HepG2 (cell line): ENCODE results near the gene MRPL38. TPM values are rescaled to one million over a fixed set of nuclear protein-coding genes. Genes with fewer than 3 reads are reported as not detected.

ENCODE experiments used
- AGO2 ChIP-seq: fragments of 200-400 bp; formaldehyde crosslinking; optimal IDR thresholded peaks from 2 replicates; pipeline ENCODE3; 2017; ENCODE audit warnings: mild to moderate bottlenecking, low read depth, low read length, moderate library complexity
- ESRRA ChIP-seq: sonication (generic); formaldehyde crosslinking; IDR thresholded peaks from 2 replicates; pipeline ENCODE4 v1.5.1; 2020; ENCODE audit warnings: mild to moderate bottlenecking, low read depth, missing genetic modification reagents
- GATAD2A ChIP-seq: IDR thresholded peaks from 2 replicates; pipeline ENCODE4 v1.6.1; 2016
- IRF1 ChIP-seq: sonication (generic); formaldehyde crosslinking; IDR thresholded peaks from 2 replicates; pipeline ENCODE4 v1.4.0; 2020; ENCODE audit warnings: low read depth, mild to moderate bottlenecking, missing genetic modification reagents
- KLF13 ChIP-seq: sonication (generic); formaldehyde crosslinking; IDR thresholded peaks from 2 replicates; pipeline ENCODE4 v1.4.0; 2020; ENCODE audit warnings: mild to moderate bottlenecking, missing genetic modification reagents
- TFAP4 ChIP-seq: sonication (generic); IDR thresholded peaks from 2 replicates; pipeline ENCODE4 v1.6.1; 2016; ENCODE audit warnings: low read depth, borderline replicate concordance
- ZBTB38 ChIP-seq: sonication (generic); formaldehyde crosslinking; IDR thresholded peaks from 2 replicates; pipeline ENCODE4 v1.5.1; 2020; ENCODE audit warnings: mild to moderate bottlenecking, missing genetic modification reagents
- ZMYM4 ChIP-seq: sonication (generic); formaldehyde crosslinking; IDR thresholded peaks from 2 replicates; pipeline ENCODE4 v1.8.1; 2023; ENCODE audit warnings: mild to moderate bottlenecking, missing genetic modification reagents
- ZNF235 ChIP-seq: sonication (generic); formaldehyde crosslinking; IDR thresholded peaks from 2 replicates; pipeline ENCODE4 v1.8.1; 2023; ENCODE audit warnings: mild to moderate bottlenecking, missing genetic modification reagents, borderline replicate concordance
- ZNF292 ChIP-seq: sonication (generic); formaldehyde crosslinking; IDR thresholded peaks from 2 replicates; pipeline ENCODE4 v1.8.1; 2022; ENCODE audit warnings: mild to moderate bottlenecking, low read depth, missing genetic modification reagents, borderline replicate concordance
- ZNF383 ChIP-seq: sonication (generic); formaldehyde crosslinking; IDR thresholded peaks from 2 replicates; pipeline ENCODE4 v1.4.0; 2020; ENCODE audit warnings: missing genetic modification reagents, mild to moderate bottlenecking, borderline replicate concordance
- ZNF780A ChIP-seq: sonication (generic); formaldehyde crosslinking; IDR thresholded peaks from 2 replicates; pipeline ENCODE4 v1.8.0; 2022; ENCODE audit warnings: mild to moderate bottlenecking, missing genetic modification reagents, moderate library complexity
- ZNF792 ChIP-seq: IDR thresholded peaks from 2 replicates; pipeline ENCODE4 v1.6.1; 2016
- polyA plus RNA-seq, 8 experiments: library from polyadenylated mRNA; depleted of rRNA in 3 of 8; stranded (reverse) in 7 of 8; unstranded in 1 of 8; fragments of >200 nt; fragmentation: Illumina TruSeq in 4 of 8; extraction: Trizol in 4 of 8; gene quantifications; 2 replicates each; pipeline versions ENCODE4 v1.2.1 to v1.2.3, GENCODE V29; 2011 to 2016; ENCODE audit warnings: low read depth in 4 of 8, missing spikeins in 1 of 8, mixed read lengths in 1 of 8; ENCODE audit not compliant: insufficient read depth in 1 of 8
- total RNA-seq, 5 experiments: library from RNA; depleted of rRNA; stranded (reverse); fragments of >200 nt; fragmentation: Illumina TruSeq; extraction: Trizol; gene quantifications; 2 replicates each; pipeline ENCODE4 v1.2.3, GENCODE V29; 2016; ENCODE audit warnings: low read depth in 1 of 5
- TF ChIP-seq, protein P1 (sequence below): IDR thresholded peaks from 2 replicates; pipeline ENCODE4 v1.6.1; 2016; ENCODE audit warnings: mild to moderate bottlenecking, missing biosample characterization, missing genetic modification reagents
- TF ChIP-seq, protein P2 (sequence below): sonication (generic); formaldehyde crosslinking; IDR thresholded peaks from 2 replicates; pipeline ENCODE4 v1.4.0; 2020; ENCODE audit warnings: mild to moderate bottlenecking, missing genetic modification reagents
- TF ChIP-seq, protein P3 (sequence below): sonication (generic); formaldehyde crosslinking; IDR thresholded peaks from 2 replicates; pipeline ENCODE4 v1.4.0; 2020; ENCODE audit warnings: missing genetic modification reagents

The MRPL38 gene
- total and polyA plus RNA-seq, 2 of the 13 experiments (the other 11 are each of a cell fraction or from before 2014, with no cell fraction given) = 83.7 to 125 TPM

- peak; percentile 79; the same call in 1 of the 2 replicates for TF ChIP-seq ZNF292 (CRISPR knock-in tag)
- TF ChIP-seq ZNF792 (CRISPR knock-in tag) = 0 out of 2 replicates have a peak, but pooled peaks have one; percentile 11
- no peak for TF ChIP-seq ZNF235
- no peak for TF ChIP-seq KLF13 (CRISPR knock-in tag)
- TF ChIP-seq TFAP4 = no peak
- TF ChIP-seq, protein P1, sequence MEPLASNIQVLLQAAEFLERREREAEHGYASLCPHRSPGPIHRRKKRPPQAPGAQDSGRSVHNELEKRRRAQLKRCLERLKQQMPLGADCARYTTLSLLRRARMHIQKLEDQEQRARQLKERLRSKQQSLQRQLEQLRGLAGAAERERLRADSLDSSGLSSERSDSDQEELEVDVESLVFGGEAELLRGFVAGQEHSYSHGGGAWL = peak; percentile 70
- TF ChIP-seq, protein P2, sequence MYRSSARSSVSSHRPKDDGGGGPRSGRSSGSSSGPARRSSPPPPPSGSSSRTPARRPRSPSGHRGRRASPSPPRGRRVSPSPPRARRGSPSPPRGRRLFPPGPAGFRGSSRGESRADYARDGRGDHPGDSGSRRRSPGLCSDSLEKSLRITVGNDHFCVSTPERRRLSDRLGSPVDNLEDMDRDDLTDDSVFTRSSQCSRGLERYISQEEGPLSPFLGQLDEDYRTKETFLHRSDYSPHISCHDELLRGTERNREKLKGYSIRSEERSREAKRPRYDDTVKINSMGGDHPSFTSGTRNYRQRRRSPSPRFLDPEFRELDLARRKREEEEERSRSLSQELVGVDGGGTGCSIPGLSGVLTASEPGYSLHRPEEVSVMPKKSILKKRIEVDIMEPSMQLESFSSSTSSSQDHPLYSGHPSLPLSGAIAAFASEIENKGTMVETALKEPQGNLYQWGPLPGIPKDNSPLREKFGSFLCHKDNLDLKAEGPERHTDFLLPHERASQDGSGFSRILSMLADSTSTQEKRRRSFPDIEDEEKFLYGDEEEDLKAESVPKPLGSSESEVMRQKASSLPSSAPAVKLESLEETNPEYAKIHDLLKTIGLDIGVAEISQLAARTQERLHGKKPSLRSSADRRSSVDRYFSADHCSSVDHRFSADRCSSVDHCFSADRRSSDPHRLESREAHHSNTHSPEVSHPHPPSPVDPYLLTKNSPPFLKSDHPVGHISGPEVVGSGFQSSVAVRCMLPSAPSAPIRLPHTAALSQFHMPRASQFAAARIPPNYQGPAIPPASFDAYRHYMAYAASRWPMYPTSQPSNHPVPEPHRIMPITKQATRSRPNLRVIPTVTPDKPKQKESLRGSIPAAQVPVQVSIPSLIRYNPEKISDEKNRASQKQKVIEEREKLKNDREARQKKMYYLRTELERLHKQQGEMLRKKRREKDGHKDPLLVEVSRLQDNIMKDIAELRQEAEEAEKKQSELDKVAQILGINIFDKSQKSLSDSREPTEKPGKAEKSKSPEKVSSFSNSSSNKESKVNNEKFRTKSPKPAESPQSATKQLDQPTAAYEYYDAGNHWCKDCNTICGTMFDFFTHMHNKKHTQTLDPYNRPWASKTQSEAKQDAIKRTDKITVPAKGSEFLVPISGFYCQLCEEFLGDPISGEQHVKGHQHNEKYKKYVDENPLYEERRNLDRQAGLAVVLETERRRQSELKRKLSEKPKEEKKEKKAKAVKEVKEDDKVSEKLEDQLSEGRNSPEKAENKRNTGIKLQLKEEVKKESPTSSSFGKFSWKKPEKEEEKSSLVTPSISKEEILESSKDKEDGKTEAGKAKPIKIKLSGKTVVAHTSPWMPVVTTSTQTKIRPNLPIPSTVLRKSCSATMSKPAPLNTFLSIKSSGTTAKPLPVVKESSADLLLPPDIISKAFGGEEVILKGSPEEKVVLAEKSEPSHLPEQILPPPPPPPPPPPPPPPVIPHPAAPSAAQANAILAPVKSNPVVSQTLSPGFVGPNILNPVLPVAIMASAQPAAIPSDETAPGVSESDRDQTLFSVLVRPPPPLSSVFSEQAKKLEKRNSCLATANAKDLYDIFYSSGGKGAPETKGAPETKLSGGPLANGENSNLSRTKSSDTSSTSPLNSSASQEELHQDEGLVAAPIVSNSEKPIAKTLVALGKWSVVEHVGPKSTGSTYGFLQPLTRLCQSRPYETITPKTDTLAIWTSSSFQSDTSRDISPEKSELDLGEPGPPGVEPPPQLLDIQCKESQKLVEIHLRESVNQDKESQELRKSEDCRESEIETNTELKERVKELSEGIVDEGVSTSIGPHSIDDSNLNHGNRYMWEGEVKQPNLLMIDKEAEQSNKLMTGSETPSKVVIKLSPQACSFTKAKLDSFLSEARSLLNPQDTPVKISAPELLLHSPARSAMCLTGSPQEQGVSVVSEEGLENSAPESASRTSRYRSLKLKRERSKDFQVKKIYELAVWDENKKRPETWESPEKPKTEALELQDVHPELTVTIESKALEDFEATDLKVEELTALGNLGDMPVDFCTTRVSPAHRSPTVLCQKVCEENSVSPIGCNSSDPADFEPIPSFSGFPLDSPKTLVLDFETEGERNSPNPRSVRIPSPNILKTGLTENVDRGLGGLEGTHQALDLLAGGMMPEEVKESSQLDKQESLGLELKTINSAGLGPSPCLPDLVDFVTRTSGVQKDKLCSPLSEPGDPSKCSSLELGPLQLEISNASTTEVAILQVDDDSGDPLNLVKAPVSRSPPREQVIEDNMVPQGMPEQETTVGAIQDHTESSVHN (CRISPR knock-in tag) = no peak; the same call in 1 of the 2 replicates
- peak; percentile 53; the same call in 1 of the 2 replicates for TF ChIP-seq ZMYM4 (CRISPR knock-in tag)
- TF ChIP-seq GATAD2A (CRISPR knock-in tag) = peak; percentile 77
- no peak for TF ChIP-seq ESRRA
- TF ChIP-seq ZNF383 = no peak
- TF ChIP-seq AGO2 = peak; percentile 49
- no peak; the same call in 1 of the 2 replicates for TF ChIP-seq ZBTB38 (CRISPR knock-in tag)
- TF ChIP-seq, protein P3, sequence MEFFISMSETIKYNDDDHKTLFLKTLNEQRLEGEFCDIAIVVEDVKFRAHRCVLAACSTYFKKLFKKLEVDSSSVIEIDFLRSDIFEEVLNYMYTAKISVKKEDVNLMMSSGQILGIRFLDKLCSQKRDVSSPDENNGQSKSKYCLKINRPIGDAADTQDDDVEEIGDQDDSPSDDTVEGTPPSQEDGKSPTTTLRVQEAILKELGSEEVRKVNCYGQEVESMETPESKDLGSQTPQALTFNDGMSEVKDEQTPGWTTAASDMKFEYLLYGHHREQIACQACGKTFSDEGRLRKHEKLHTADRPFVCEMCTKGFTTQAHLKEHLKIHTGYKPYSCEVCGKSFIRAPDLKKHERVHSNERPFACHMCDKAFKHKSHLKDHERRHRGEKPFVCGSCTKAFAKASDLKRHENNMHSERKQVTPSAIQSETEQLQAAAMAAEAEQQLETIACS (CRISPR knock-in tag) = peak; percentile 55; the same call in 1 of the 2 replicates
- no peak for TF ChIP-seq IRF1 (CRISPR knock-in tag)
- no peak for TF ChIP-seq ZNF780A
Measured at GRCh38 chr17:75878174-75878998, 26.3 kb downstream of the MRPL38 start, which contains the start of gene TRIM47 (continued).
